ENCODE measurements around the gene RBMS2. TPM values are rescaled to one million over a fixed set of nuclear protein-coding genes. Genes with fewer than 3 reads are reported as not detected.

Gene RBMS2
- polyA plus RNA-seq, 1 donor (not counting 4 experiments of a cell fraction or from before 2014, with no cell fraction given), result 64.5 TPM

GRCh38 chr12:56632701-56633467 lies 111.3 kb downstream of the RBMS2 start:
- Histone ChIP-seq H3K4me1 (ENCODE audit: control insufficient read depth, extremely low read depth, insufficient read depth, low read length) (peaks cover 61% of the 10 kb centered on the region), H3K9ac (ENCODE audit: control insufficient read depth, extremely low read depth, insufficient read depth, low read length) (peak overlapping the region; percentile 35), H3K4me3 (ENCODE audit: control insufficient read depth in 2 of 3, extremely low read depth in 1 of 3, insufficient read depth in 2 of 3, low read depth in 1 of 3, low read length in 3 of 3) (peak overlapping the region; percentile 58 to 95 (median 94)), H3K9me1 (ENCODE audit: control insufficient read depth, extremely low read depth, insufficient read depth, low read length) (peaks cover 4% of the 10 kb centered on the region), H3K36me3 (ENCODE audit: control insufficient read depth in 2 of 2, extremely low read depth in 1 of 2, insufficient read depth in 2 of 2, low read length in 2 of 2) (peaks cover 1 to 4% of the 10 kb centered on the region in 2 experiments), H3K4me2 (ENCODE audit: control insufficient read depth, extremely low read depth, insufficient read depth, low read depth, low read length) (peak overlapping the region; percentile 100), H3K27me3 (ENCODE audit: control insufficient read depth, extremely low read depth, insufficient read depth, low read length) (no peaks in the 10 kb centered on the region), H3K27ac (ENCODE audit: control insufficient read depth, insufficient read depth, low read length) (peak overlapping the region; percentile 17), H4K20me1 (ENCODE audit: control insufficient read depth, extremely low read depth, insufficient read depth, low read length) (peaks cover 6% of the 10 kb centered on the region), H3K79me2 (ENCODE audit: control insufficient read depth, insufficient read depth, low read length) (peaks cover 74% of the 10 kb centered on the region), H3K9me3 (ENCODE audit: control insufficient read depth, low read depth, low read length) (no peaks in the 10 kb centered on the region), H2AFZ (ENCODE audit: control insufficient read depth, low read length) (no peak overlapping the region)
- no peak for FAIRE-seq
- dilution Hi-C loops (cut with MboI; ENCODE audit: extremely low pct_ligation_motif_present, low sequenced_read_pairs), result no loop called here
- no peak for DNase-seq (ENCODE audit: low read depth, low spot score)
- TF ChIP-seq CTCF (optimal IDR thresholded peaks at IDR 0.05 in 1 of 3, IDR thresholded peaks at IDR 0.05 in 1 of 3, conservative IDR thresholded peaks at IDR 0.05 in 1 of 3; ENCODE audit: extremely low read depth in 1 of 3, insufficient read depth in 2 of 3, low read length in 3 of 3), result no peak
- TF ChIP-seq EZH2 (IDR thresholded peaks at IDR 0.05; ENCODE audit: low read length), result no peak

GRCh38 chr12:56633468-56634241 lies 112.0 kb downstream of the RBMS2 start:
- TF ChIP-seq EZH2 (IDR thresholded peaks at IDR 0.05; ENCODE audit: low read length) (no peak), CTCF (optimal IDR thresholded peaks at IDR 0.05 in 1 of 3, IDR thresholded peaks at IDR 0.05 in 1 of 3, conservative IDR thresholded peaks at IDR 0.05 in 1 of 3; ENCODE audit: extremely low read depth in 1 of 3, insufficient read depth in 2 of 3, low read length in 3 of 3) (no peak)
- Histone ChIP-seq H3K79me2 (ENCODE audit: control insufficient read depth, insufficient read depth, low read length) (peaks cover 66% of the 10 kb centered on the region), H3K9me1 (ENCODE audit: control insufficient read depth, extremely low read depth, insufficient read depth, low read length) (peaks cover 4% of the 10 kb centered on the region), H4K20me1 (ENCODE audit: control insufficient read depth, extremely low read depth, insufficient read depth, low read length) (peaks cover 1% of the 10 kb centered on the region), H3K4me3 (ENCODE audit: control insufficient read depth in 2 of 3, extremely low read depth in 1 of 3, insufficient read depth in 2 of 3, low read depth in 1 of 3, low read length in 3 of 3) (peak overlapping the region; percentile 58 to 95 (median 94)), H3K36me3 (ENCODE audit: control insufficient read depth in 2 of 2, extremely low read depth in 1 of 2, insufficient read depth in 2 of 2, low read length in 2 of 2) (peaks cover 4 to 12% of the 10 kb centered on the region in 2 experiments), H3K4me1 (ENCODE audit: control insufficient read depth, extremely low read depth, insufficient read depth, low read length) (peaks cover 55% of the 10 kb centered on the region), H2AFZ (ENCODE audit: control insufficient read depth, low read length) (no peak overlapping the region), H3K4me2 (ENCODE audit: control insufficient read depth, extremely low read depth, insufficient read depth, low read depth, low read length) (peak overlapping the region; percentile 100), H3K27ac (ENCODE audit: control insufficient read depth, insufficient read depth, low read length) (peak overlapping the region; percentile 93), H3K27me3 (ENCODE audit: control insufficient read depth, extremely low read depth, insufficient read depth, low read length) (no peaks in the 10 kb centered on the region), H3K9ac (ENCODE audit: control insufficient read depth, extremely low read depth, insufficient read depth, low read length) (peak overlapping the region; percentile 90), H3K9me3 (ENCODE audit: control insufficient read depth, low read depth, low read length) (no peaks in the 10 kb centered on the region)
- no peak for FAIRE-seq
- no peak for DNase-seq (ENCODE audit: low read depth, low spot score)
- dilution Hi-C loops (cut with MboI; ENCODE audit: extremely low pct_ligation_motif_present, low sequenced_read_pairs), result no loop called here
